Endodermal cell (in vitro differentiated cells): ENCODE results near the gene NUDT9. TPM values are rescaled to one million over a fixed set of nuclear protein-coding genes. Genes with fewer than 3 reads are reported as not detected.
"Not testable (repeated sequence)": the region's sequence is repeated elsewhere in the genome, so short reads cannot be mapped to it uniquely, and the experiment has no call there.

Experiments
- DNase-seq: peaks from one replicate; pipeline ENCODE4 v3.0.0-alpha.2; 2017
- H3K27ac ChIP-seq: 2 replicates; pipeline ENCODE4 v1.5.1; 2013; ENCODE audit warnings: mild to moderate bottlenecking, low read depth, low read length, moderate library complexity
- H3K27me3 ChIP-seq: 2 replicates; pipeline ENCODE4 v1.6.1; 2013; ENCODE audit warnings: mild to moderate bottlenecking, low read length, moderate library complexity; ENCODE audit not compliant: insufficient read depth, control insufficient read depth, poor library complexity, severe bottlenecking
- H3K36me3 ChIP-seq: 2 replicates; pipeline ENCODE4 v1.7.0; 2013; ENCODE audit warnings: mild to moderate bottlenecking, low read length, moderate library complexity; ENCODE audit not compliant: control insufficient read depth, insufficient read depth
- H3K4me1 ChIP-seq: one replicate; pipeline ENCODE4 v1.7.0; 2013; ENCODE audit warnings: low read length; ENCODE audit not compliant: control insufficient read depth, insufficient read depth
- H3K4me3 ChIP-seq: 2 replicates; pipeline ENCODE4 v1.5.1; 2013; ENCODE audit warnings: mild to moderate bottlenecking, low read length, moderate library complexity
- H3K9ac ChIP-seq: 2 replicates; pipeline ENCODE4 v1.6.1; 2013; ENCODE audit warnings: mild to moderate bottlenecking, low read length, moderate library complexity; ENCODE audit not compliant: poor library complexity, severe bottlenecking; ENCODE audit errors: extremely low read depth
- H3K9me3 ChIP-seq: 2 replicates; pipeline ENCODE4 v1.6.1; 2013; ENCODE audit warnings: mild to moderate bottlenecking, low read length, moderate library complexity; ENCODE audit not compliant: control insufficient read depth
- H3K27ac Mint-ChIP-seq: 2 replicates; pipeline ENCODE4 v1.8.0; 2020; ENCODE audit warnings: mixed read lengths
- H3K27me3 Mint-ChIP-seq: 2 replicates; pipeline ENCODE4 v1.8.0; 2021; ENCODE audit warnings: mild to moderate bottlenecking, mixed read lengths; ENCODE audit not compliant: insufficient read depth
- H3K36me3 Mint-ChIP-seq: 2 replicates; pipeline ENCODE4 v1.8.0; 2020; ENCODE audit warnings: low read depth, mixed read lengths
- H3K4me1 Mint-ChIP-seq: 2 replicates; pipeline ENCODE4 v1.8.0; 2020; ENCODE audit warnings: mixed read lengths
- H3K4me3 Mint-ChIP-seq: 2 replicates; pipeline ENCODE4 v1.8.0; 2020; ENCODE audit warnings: mild to moderate bottlenecking, moderate library complexity, mixed read lengths
- H3K9me3 Mint-ChIP-seq: 2 replicates; pipeline ENCODE4 v1.8.0; 2020; ENCODE audit warnings: mild to moderate bottlenecking, mixed read lengths
- WGBS, 2 experiments: methylation state at CpG; one replicate each; pipeline versions ENCODE4 v1.1.5 to v1.1.7; 2013; ENCODE audit warnings: missing lambda C conversion rate in 2 of 2, mixed read lengths in 1 of 2; ENCODE audit not compliant: insufficient coverage in 1 of 2, insufficient read length in 1 of 2; 5-methylcytosine and 5-hydroxymethylcytosine counted together
- total RNA-seq, 2 donors: library from RNA; stranded (reverse); fragmentation: NEBNext Ultra II Directional in 1 of 2; extraction: Animal tissue kit (Norgen Biotek cat#: 25700) in 1 of 2; gene quantifications; 2 replicates in 1 of 2; 3 replicates in 1 of 2; pipeline ENCODE4 v1.2.1, GENCODE V29; 2021
- TF ChIP-seq, protein P1 (sequence below): fragments of 200-600 bp; sonication (generic); conservative IDR thresholded peaks from 2 replicates; pipeline ENCODE4 v1.5.0; 2021; ENCODE audit warnings: antibody characterized with exemption, mild to moderate bottlenecking

Gene NUDT9
- total RNA-seq, 2 donors from 2014 or later = 23.2 to 28.6 TPM

DNA sequence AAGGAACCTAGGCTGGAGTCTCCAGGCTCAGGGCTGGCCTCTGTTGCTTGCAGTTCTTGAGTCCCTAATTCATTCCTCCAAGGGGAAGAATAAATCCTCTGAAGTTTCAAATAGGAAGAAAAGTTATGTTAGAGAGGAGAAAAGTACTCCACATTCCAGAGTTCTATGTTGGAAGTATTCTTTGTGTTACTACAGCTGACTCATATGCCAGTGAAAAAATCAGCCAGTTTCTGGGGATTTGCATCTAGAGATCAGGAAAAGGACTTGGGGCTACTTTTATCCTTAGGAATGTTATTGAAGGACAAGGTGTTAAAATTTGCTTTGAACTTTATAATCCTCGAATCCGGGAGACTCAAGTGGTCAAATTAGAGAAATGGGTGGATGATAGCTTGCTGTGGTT is 11.7 kb upstream of the NUDT9 start:
- H3K27ac ChIP-seq = no peak overlapping the region
- H3K9me3 Mint-ChIP-seq = peaks cover 5% of the 10 kb centered on the region

DNA sequence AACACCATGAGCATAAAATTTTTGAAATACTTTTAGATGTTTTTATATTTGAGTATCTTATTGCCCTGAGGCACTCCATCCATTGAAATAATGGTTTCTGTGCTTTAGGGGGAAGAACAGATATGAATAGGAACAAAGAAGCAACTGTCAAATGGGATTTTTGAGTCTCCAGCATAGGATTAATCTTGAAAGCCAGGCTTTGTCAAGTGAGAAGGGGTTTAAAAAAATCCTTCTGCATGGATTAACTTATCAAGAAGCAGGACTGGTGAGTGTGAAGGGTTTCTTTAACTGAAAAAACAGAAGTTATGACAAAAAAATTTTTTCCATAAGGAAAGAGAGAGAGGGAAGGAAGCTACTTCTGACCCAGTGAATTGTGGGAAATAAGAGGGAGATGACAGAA is 7.6 kb upstream of the NUDT9 start:
- no peak overlapping the region for H3K4me3 Mint-ChIP-seq

More for the DNA sequence above, 11.7 kb upstream of the NUDT9 start:
- 93 to 94% methylated on average over 2 of the region's 2 CpGs for WGBS, 2 experiments
- Mint-ChIP-seq H3K27ac (no peak overlapping the region), H3K4me3 (no peak overlapping the region), H3K27me3 (no peaks in the 10 kb centered on the region), H3K36me3 (no peaks in the 10 kb centered on the region), H3K4me1 (peaks cover 6% of the 10 kb centered on the region)
- no peaks in the 10 kb centered on the region for H3K9me3 ChIP-seq
- TF ChIP-seq, protein P1, sequence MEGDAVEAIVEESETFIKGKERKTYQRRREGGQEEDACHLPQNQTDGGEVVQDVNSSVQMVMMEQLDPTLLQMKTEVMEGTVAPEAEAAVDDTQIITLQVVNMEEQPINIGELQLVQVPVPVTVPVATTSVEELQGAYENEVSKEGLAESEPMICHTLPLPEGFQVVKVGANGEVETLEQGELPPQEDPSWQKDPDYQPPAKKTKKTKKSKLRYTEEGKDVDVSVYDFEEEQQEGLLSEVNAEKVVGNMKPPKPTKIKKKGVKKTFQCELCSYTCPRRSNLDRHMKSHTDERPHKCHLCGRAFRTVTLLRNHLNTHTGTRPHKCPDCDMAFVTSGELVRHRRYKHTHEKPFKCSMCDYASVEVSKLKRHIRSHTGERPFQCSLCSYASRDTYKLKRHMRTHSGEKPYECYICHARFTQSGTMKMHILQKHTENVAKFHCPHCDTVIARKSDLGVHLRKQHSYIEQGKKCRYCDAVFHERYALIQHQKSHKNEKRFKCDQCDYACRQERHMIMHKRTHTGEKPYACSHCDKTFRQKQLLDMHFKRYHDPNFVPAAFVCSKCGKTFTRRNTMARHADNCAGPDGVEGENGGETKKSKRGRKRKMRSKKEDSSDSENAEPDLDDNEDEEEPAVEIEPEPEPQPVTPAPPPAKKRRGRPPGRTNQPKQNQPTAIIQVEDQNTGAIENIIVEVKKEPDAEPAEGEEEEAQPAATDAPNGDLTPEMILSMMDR = no peak
- H3K9ac ChIP-seq = no peak overlapping the region
- no peaks in the 10 kb centered on the region for H3K27me3 ChIP-seq
- DNase-seq = no peak
- H3K4me3 ChIP-seq = no peak overlapping the region
- H3K36me3 ChIP-seq = no peaks in the 10 kb centered on the region
- no peaks in the 10 kb centered on the region for H3K4me1 ChIP-seq

DNA sequence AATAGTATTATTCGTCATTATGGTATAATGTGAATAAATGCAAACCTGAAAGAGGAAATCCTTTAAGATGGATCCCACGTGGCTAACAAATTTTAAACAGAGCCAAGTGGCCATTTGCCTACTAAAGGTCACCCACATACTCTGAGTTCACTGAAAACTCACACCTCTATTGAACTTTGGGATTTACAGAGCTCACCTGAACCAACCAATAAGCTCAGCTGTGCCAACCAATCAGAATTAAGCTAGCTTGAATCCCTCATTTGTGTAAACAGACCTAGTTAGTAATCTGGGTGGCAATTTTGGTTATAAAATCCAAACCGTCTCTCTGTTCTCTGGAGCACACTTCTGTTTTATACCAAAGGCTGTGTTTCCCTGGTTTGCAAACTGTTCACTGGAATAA is 5.4 kb upstream of the NUDT9 start:
- H3K4me1 Mint-ChIP-seq = peaks cover 17% of the 10 kb centered on the region
- no peak overlapping the region for H3K27ac Mint-ChIP-seq
- H3K9me3 Mint-ChIP-seq = peaks cover 28% of the 10 kb centered on the region
- no peaks in the 10 kb centered on the region for H3K27me3 ChIP-seq
- no peak overlapping the region for H3K4me3 ChIP-seq
- TF ChIP-seq, protein P1 = no peak
- H3K27me3 Mint-ChIP-seq = no peaks in the 10 kb centered on the region
- no peak overlapping the region for H3K9ac ChIP-seq
- peaks cover 22% of the 10 kb centered on the region for H3K9me3 ChIP-seq
- H3K4me1 ChIP-seq = peaks cover 4% of the 10 kb centered on the region
- WGBS, 2 experiments = 87 to 89% methylated on average over 2 to 3 of the region's 3 CpGs
- no peak overlapping the region for H3K27ac ChIP-seq
- no peaks in the 10 kb centered on the region for H3K36me3 Mint-ChIP-seq
- H3K36me3 ChIP-seq = no peaks in the 10 kb centered on the region
- H3K4me3 Mint-ChIP-seq = no peak overlapping the region
- DNase-seq = no peak

More for the DNA sequence above, 7.6 kb upstream of the NUDT9 start:
- peaks cover 28% of the 10 kb centered on the region for H3K9me3 Mint-ChIP-seq
- Histone ChIP-seq H3K4me3 (no peak overlapping the region), H3K27ac (no peak overlapping the region), H3K4me1 (no peaks in the 10 kb centered on the region), H3K36me3 (no peaks in the 10 kb centered on the region), H3K9me3 (peaks cover 22% of the 10 kb centered on the region), H3K27me3 (no peaks in the 10 kb centered on the region), H3K9ac (no peak overlapping the region)
- peaks cover 10% of the 10 kb centered on the region for H3K4me1 Mint-ChIP-seq
- no peaks in the 10 kb centered on the region for H3K27me3 Mint-ChIP-seq
- H3K36me3 Mint-ChIP-seq = no peaks in the 10 kb centered on the region
- TF ChIP-seq, protein P1 = no peak
- H3K27ac Mint-ChIP-seq = no peak overlapping the region
- no peak for DNase-seq

DNA sequence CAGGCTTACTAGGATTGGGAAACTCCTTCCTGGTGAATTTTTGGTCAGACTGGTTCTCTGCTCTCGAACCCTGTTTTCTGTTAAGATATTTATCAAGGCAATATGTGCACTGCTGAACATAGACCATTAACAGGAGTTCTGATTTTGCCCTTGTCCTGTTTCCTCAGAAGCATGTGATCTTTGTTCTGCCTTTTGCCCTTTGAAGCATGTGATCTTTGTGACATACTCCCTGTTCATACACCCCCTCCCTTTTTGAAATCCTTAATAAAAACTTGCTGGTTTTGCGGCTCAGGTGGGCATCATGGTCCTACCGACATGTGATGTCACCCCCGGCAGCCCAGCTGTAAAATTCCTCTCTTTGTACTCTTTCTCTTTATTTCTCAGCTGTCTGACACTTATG is 4.0 kb upstream of the NUDT9 start:
- not testable (repeated sequence) for H3K4me3 ChIP-seq, H3K27ac ChIP-seq, H3K27me3 Mint-ChIP-seq, H3K4me1 ChIP-seq, H3K9ac ChIP-seq, H3K36me3 Mint-ChIP-seq, H3K27me3 ChIP-seq, H3K27ac Mint-ChIP-seq, H3K36me3 ChIP-seq, H3K4me3 Mint-ChIP-seq, DNase-seq
- H3K9me3 ChIP-seq = peaks cover 22% of the 10 kb centered on the region
- Mint-ChIP-seq H3K4me1 (peaks cover 17% of the 10 kb centered on the region), H3K9me3 (peaks cover 30% of the 10 kb centered on the region)
- WGBS, 2 experiments = 84 to 98% methylated on average over 4 of the region's 4 CpGs
